Endodermal cell (in vitro differentiated cells): ENCODE results near the gene F13A1. TPM values are rescaled to one million over a fixed set of nuclear protein-coding genes. Genes with fewer than 3 reads are reported as not detected.
A peak's percentile ranks its signal among the peaks of the same experiment; 100 is the strongest.

Experiments used
- DNase-seq: peaks from one replicate; pipeline ENCODE4 v3.0.0-alpha.2; 2017
- H3K27ac ChIP-seq: 2 replicates; pipeline ENCODE4 v1.5.1; 2013; ENCODE audit warnings: mild to moderate bottlenecking, low read depth, low read length, moderate library complexity
- H3K27me3 ChIP-seq: 2 replicates; pipeline ENCODE4 v1.6.1; 2013; ENCODE audit warnings: mild to moderate bottlenecking, low read length, moderate library complexity; ENCODE audit not compliant: insufficient read depth, control insufficient read depth, poor library complexity, severe bottlenecking
- H3K36me3 ChIP-seq: 2 replicates; pipeline ENCODE4 v1.7.0; 2013; ENCODE audit warnings: mild to moderate bottlenecking, low read length, moderate library complexity; ENCODE audit not compliant: control insufficient read depth, insufficient read depth
- H3K4me1 ChIP-seq: one replicate; pipeline ENCODE4 v1.7.0; 2013; ENCODE audit warnings: low read length; ENCODE audit not compliant: control insufficient read depth, insufficient read depth
- H3K4me3 ChIP-seq: 2 replicates; pipeline ENCODE4 v1.5.1; 2013; ENCODE audit warnings: mild to moderate bottlenecking, low read length, moderate library complexity
- H3K9ac ChIP-seq: 2 replicates; pipeline ENCODE4 v1.6.1; 2013; ENCODE audit warnings: mild to moderate bottlenecking, low read length, moderate library complexity; ENCODE audit not compliant: poor library complexity, severe bottlenecking; ENCODE audit errors: extremely low read depth
- H3K9me3 ChIP-seq: 2 replicates; pipeline ENCODE4 v1.6.1; 2013; ENCODE audit warnings: mild to moderate bottlenecking, low read length, moderate library complexity; ENCODE audit not compliant: control insufficient read depth
- H3K27ac Mint-ChIP-seq: 2 replicates; pipeline ENCODE4 v1.8.0; 2020; ENCODE audit warnings: mixed read lengths
- H3K27me3 Mint-ChIP-seq: 2 replicates; pipeline ENCODE4 v1.8.0; 2021; ENCODE audit warnings: mild to moderate bottlenecking, mixed read lengths; ENCODE audit not compliant: insufficient read depth
- H3K36me3 Mint-ChIP-seq: 2 replicates; pipeline ENCODE4 v1.8.0; 2020; ENCODE audit warnings: low read depth, mixed read lengths
- H3K4me1 Mint-ChIP-seq: 2 replicates; pipeline ENCODE4 v1.8.0; 2020; ENCODE audit warnings: mixed read lengths
- H3K4me3 Mint-ChIP-seq: 2 replicates; pipeline ENCODE4 v1.8.0; 2020; ENCODE audit warnings: mild to moderate bottlenecking, moderate library complexity, mixed read lengths
- H3K9me3 Mint-ChIP-seq: 2 replicates; pipeline ENCODE4 v1.8.0; 2020; ENCODE audit warnings: mild to moderate bottlenecking, mixed read lengths
- CTCF ChIP-seq: fragments of 200-600 bp; sonication (generic); conservative IDR thresholded peaks from 2 replicates; pipeline ENCODE4 v1.5.0; 2021; ENCODE audit warnings: antibody characterized with exemption, mild to moderate bottlenecking
- WGBS, 2 experiments: methylation state at CpG; one replicate each; pipeline versions ENCODE4 v1.1.5 to v1.1.7; 2013; ENCODE audit warnings: missing lambda C conversion rate in 2 of 2, mixed read lengths in 1 of 2; ENCODE audit not compliant: insufficient coverage in 1 of 2, insufficient read length in 1 of 2; 5-methylcytosine and 5-hydroxymethylcytosine counted together
- total RNA-seq, 2 donors: library from RNA; stranded (reverse); fragmentation: NEBNext Ultra II Directional in 1 of 2; extraction: Animal tissue kit (Norgen Biotek cat#: 25700) in 1 of 2; gene quantifications; 2 replicates in 1 of 2; 3 replicates in 1 of 2; pipeline ENCODE4 v1.2.1, GENCODE V29; 2021

Gene F13A1
- total RNA-seq, 2 donors from 2014 or later: 1.1 to 1.3 TPM

DNA sequence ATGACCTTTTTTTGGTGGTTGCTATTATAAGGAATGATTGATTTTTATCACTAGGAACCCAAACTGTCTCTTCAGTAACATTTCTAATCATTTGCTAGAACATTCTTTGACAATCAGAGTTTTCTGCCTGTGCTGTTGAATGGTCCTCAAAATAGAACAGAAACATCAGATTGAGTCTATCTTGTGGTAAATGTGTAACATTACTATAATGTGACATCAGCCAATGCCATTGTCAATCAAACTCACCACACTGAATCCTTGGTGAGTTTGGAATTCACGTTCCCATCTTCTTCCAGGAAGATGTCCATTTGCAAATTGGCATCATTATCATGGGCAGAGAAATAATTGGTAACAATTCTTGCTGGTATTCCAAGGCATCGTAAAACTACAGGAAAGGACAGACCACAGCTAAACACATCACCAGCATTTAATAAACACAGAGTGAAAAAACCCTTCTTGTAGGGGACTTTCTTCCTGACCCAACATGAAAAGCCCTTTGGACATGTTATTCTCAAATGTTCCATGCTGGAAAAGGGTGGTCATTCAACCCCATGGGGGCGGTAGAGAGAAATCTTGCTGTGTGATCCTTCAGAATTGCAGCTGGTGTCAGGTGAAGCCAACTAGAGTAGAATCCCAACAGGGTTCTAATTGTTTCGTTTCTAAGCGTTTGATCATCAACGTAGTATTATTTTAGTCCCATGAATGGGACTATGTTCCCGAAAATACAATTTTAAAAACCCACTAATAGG, 98.5 kb downstream of the F13A1 start:
- no peak overlapping the region for H3K4me3 Mint-ChIP-seq
- WGBS, 2 experiments: 0 to 57% methylated on average over 1 to 7 of the region's 7 CpGs
- Histone ChIP-seq H3K9ac (no peak overlapping the region), H3K4me3 (no peak overlapping the region), H3K9me3 (no peaks in the 10 kb centered on the region), H3K4me1 (no peaks in the 10 kb centered on the region), H3K27ac (no peak overlapping the region), H3K27me3 (no peaks in the 10 kb centered on the region), H3K36me3 (no peaks in the 10 kb centered on the region)
- H3K36me3 Mint-ChIP-seq: no peaks in the 10 kb centered on the region
- no peaks in the 10 kb centered on the region for H3K9me3 Mint-ChIP-seq
- peaks cover 9% of the 10 kb centered on the region for H3K4me1 Mint-ChIP-seq
- DNase-seq: peak; percentile 89
- peak; percentile 87 for TF ChIP-seq CTCF
- H3K27ac Mint-ChIP-seq: no peak overlapping the region
- H3K27me3 Mint-ChIP-seq: no peaks in the 10 kb centered on the region

DNA sequence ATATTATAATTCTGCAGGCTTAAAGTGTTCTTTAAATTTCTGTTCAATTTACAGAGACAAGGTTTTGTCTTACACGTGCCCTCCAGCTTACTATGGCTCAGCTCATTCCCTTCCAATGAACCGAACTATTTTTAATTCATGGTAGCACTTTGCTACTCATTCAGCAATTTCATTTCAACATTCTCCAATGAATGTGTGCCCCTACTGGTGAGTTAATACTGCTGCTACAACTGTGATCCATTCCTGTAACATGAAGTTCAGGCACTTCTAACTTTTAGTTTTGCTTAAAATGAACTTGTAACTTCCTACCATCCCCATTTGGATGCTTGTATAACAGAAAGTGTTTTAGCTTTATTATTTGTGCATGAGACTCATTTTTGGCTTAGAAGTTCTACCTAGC, 99.7 kb downstream of the F13A1 start:
- Mint-ChIP-seq H3K4me3 (no peak overlapping the region), H3K9me3 (no peaks in the 10 kb centered on the region), H3K36me3 (no peaks in the 10 kb centered on the region), H3K27me3 (no peaks in the 10 kb centered on the region), H3K27ac (no peak overlapping the region), H3K4me1 (peaks cover 3% of the 10 kb centered on the region)
- Histone ChIP-seq H3K4me3 (no peak overlapping the region), H3K9me3 (no peaks in the 10 kb centered on the region), H3K27ac (no peak overlapping the region), H3K4me1 (no peaks in the 10 kb centered on the region), H3K27me3 (no peaks in the 10 kb centered on the region), H3K36me3 (no peaks in the 10 kb centered on the region), H3K9ac (no peak overlapping the region)
- 83 to 85% methylated on average over 2 of the region's 2 CpGs for WGBS, 2 experiments
- no peak for DNase-seq
- TF ChIP-seq CTCF: peak; percentile 70

DNA sequence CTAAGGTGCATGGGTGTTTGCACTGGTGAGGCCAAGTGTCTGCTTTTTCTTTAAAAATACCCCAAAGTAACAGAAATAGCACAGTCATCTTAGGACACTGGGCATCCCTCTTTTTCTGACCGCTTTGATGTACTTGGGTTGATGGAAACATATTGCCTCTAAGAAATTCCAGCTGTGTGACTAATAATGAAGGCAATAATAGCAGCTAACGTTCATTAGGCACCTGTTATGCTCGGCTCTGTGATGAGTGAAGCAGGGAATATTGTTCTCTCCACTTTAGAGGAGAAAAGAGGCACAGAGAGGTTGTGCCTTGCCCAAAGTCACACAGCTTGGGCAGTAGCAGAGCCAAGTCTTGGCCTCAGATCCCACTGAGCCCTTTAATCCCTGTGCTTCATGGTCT, 100.7 kb downstream of the F13A1 start:
- no peaks in the 10 kb centered on the region for H3K36me3 Mint-ChIP-seq

More for the DNA sequence above, 100.7 kb downstream of the F13A1 start:
- Mint-ChIP-seq H3K9me3 (no peaks in the 10 kb centered on the region), H3K27ac (no peak overlapping the region), H3K4me1 (no peaks in the 10 kb centered on the region), H3K27me3 (no peaks in the 10 kb centered on the region), H3K4me3 (no peak overlapping the region)
- H3K4me3 ChIP-seq: no peak overlapping the region
- H3K27me3 ChIP-seq: no peaks in the 10 kb centered on the region
- H3K27ac ChIP-seq: no peak overlapping the region
- H3K9me3 ChIP-seq: no peaks in the 10 kb centered on the region
- no peak for DNase-seq
- H3K9ac ChIP-seq: no peak overlapping the region
- no peaks in the 10 kb centered on the region for H3K36me3 ChIP-seq
- no peaks in the 10 kb centered on the region for H3K4me1 ChIP-seq
- WGBS, 2 experiments: 68 to 85% methylated on average over 2 to 3 of the region's 3 CpGs
- TF ChIP-seq CTCF: no peak
